HFF-Myc (cell line): Measurements from ENCODE around the gene PRKAG2.

Source experiments
- DNase-seq: peaks from one replicate; pipeline ENCODE4 v3.0.0-alpha.2; 2011; ENCODE audit warnings: low read depth; ENCODE audit errors: extremely low read depth
- H3K4me3 ChIP-seq: replicated peaks from 2 replicates; pipeline ENCODE4 v1.5.1; 2011; ENCODE audit warnings: low read depth, mild to moderate bottlenecking, control low read depth, low read length
- TF ChIP-seq, protein P1 (sequence below): IDR thresholded peaks from 2 replicates; pipeline ENCODE4 v1.5.1; 2012; ENCODE audit warnings: mild to moderate bottlenecking, low read depth, low read length, control low read depth; ENCODE audit errors: missing control alignments

The PRKAG2 gene

DNA sequence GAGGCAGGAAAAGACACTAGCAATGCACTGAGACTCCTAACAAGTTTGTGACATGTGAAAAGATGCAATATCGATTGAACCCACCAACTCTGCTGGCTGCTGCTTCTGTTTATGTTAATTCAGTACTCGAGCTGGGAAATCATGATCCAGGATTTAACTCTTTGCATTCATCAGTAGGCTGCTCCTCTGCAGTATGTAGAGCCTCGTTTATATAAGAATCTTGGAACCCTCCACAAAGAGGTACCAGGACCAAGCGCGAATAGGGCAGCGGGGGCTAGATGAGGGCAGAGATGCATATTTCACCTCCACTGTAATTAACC is 7.8 kb downstream of the PRKAG2 start:
- TF ChIP-seq, protein P1, sequence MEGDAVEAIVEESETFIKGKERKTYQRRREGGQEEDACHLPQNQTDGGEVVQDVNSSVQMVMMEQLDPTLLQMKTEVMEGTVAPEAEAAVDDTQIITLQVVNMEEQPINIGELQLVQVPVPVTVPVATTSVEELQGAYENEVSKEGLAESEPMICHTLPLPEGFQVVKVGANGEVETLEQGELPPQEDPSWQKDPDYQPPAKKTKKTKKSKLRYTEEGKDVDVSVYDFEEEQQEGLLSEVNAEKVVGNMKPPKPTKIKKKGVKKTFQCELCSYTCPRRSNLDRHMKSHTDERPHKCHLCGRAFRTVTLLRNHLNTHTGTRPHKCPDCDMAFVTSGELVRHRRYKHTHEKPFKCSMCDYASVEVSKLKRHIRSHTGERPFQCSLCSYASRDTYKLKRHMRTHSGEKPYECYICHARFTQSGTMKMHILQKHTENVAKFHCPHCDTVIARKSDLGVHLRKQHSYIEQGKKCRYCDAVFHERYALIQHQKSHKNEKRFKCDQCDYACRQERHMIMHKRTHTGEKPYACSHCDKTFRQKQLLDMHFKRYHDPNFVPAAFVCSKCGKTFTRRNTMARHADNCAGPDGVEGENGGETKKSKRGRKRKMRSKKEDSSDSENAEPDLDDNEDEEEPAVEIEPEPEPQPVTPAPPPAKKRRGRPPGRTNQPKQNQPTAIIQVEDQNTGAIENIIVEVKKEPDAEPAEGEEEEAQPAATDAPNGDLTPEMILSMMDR, result no peak
- H3K4me3 ChIP-seq, result no peak overlapping the region
- DNase-seq, result no peak

DNA sequence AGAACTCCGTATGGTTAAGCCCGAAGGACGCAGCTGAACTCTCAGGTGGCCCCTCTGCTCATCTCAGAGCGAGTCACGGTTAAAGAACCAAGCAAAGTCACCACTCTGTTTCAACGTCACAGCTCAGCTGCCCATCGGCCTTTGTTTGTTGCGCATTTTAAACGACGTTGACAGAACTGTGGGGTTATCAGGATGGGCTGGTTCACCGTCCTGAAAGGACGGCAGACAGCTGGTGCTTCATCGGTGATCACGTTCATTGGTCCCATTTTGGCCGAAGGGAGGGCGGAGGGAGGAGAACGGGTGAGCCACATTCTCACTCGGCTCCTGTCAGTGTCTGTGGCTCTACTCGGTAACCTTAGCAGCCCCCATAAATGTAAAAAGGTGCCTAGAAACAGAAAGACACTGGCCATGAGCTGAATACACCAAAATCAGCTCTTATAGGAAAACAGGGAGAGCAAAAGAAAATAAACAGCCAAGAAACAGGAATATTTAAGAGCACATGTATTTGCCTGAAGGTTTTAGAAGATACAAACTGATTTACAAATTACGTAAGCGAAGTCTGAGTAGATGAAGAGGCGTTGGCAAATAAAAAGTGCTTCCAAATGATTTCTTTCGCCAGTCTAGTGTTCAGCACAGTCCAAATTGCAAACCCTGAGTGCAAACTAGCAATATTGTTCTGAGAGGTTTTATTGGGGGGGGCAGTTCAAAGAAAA is 8.4 kb downstream of the PRKAG2 start:
- TF ChIP-seq, protein P1, result no peak
- no peak for DNase-seq

DNA sequence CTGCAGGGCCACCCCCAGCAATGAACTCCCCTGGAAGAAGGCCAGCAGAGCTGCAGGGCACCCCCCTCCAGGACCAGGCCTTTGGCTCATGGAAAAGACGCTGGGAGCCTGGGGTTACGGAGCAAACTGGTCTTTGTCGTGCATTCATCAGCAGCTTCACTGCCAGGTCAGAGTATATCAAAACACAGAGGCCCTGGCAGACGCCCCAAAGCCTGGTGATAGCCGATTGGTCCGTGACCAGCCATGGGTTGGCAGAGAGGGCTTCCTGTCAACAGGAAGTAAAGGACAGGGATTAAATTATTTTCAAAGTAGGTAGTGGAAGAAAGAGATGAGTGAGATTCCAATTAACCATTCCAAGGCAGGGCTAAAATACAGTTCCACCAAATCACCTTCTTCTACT is 9.0 kb downstream of the PRKAG2 start:
- DNase-seq, result no peak
- TF ChIP-seq, protein P1, result no peak
- no peak overlapping the region for H3K4me3 ChIP-seq

More for the DNA sequence above, 8.4 kb downstream of the PRKAG2 start:
- no peak overlapping the region for H3K4me3 ChIP-seq

DNA sequence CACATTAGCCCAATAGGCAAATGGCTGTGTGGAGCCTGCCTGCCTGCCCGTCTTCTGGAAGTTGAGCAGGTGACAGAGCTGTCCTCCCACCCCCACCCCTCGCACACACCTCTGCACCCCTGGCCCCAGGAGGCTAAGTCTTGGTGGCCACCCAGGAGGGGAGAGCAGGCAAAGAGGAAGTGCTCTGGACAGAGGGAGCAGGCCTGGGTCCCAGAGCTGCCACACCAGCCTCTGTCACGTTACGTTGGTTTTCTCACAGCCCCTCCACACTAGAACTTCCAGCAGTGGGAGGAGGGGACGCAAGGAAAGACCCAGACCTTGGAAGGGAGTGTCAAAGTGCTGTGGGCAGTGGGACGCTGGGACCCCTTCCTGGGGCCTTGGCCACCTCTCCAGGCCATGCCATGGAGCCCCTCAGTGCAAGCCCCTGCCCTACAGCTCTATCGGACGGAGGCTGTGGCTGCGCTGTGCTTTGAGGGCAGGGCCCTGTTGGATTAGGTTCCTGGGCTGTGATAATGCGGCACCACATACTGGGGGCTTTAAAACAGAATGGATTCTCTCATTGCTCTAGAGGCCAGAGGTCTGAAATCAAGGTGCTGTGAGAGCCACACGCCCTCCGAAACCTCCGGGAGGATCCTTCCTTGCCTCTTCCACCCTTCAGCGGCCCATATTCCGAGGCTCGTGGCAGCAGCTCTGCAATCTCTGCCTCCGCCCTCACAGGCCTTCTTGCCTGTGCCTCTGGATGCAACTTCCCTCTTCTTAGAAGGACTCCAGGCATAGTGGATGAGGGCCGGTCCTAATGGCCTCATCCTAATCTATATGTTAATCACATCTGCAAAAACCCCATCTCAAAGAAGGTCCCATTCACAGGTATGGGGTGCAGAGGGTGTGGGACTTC is 9.9 kb downstream of the PRKAG2 start:
- TF ChIP-seq, protein P1, result no peak
- no peak overlapping the region for H3K4me3 ChIP-seq
- no peak for DNase-seq

DNA sequence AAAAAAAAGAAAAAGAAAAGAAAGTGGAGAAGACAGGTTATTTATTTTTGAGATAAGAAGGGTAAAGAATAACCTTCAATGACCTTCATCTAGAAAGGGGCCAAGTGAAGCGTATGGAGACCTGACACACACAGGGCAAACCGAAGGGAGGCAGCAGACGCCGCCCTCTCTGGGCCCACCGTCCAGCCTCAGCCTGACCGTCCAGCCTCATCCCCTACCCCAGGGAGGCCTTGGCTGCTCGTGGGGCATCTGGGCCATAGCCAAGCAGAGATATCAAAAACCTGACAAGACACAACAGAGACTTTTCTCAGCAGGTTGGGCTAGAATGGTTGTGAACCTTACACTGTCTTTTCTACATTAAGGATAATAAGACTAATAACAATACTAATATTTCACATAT is 10.9 kb downstream of the PRKAG2 start:
- H3K4me3 ChIP-seq, result no peak overlapping the region
- TF ChIP-seq, protein P1, result no peak
- DNase-seq, result no peak

DNA sequence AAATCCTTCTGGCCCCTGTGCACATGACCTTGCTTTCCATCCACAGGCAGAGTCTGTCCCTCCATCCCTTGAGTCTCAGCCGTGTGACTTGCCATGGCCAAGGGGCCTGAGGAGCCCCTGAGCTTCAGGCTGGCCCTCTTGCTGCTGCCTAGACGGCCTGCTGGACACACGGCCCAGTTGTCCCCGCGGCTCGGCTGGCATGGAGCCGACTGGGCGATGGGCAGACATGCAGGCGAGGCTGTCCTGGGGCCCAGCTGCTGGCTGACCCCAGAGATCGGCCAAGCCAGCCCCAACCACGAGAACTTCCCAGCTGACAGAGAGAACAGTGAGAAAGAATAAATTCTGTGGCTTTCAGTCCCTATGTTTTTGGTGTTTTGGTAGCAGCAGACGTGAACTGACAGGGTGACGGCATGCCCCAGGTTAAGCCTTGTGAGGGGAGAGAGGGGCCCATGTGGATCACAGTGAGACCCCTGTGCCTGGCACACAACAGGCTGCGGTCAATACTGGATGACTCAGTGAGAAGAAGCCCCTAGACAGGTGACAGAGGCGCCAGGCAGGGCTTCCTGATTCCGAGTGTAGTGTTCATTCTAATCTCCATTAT is 11.7 kb downstream of the PRKAG2 start:
- H3K4me3 ChIP-seq, result no peak overlapping the region
- TF ChIP-seq, protein P1, result no peak
- no peak for DNase-seq
